Measurements from ENCODE around the gene RBM28.

GRCh38 chr7:128322040-128322643 is 21.6 kb downstream of the RBM28 start:
- TF ChIP-seq CREB1 (IDR thresholded peaks at IDR 0.05; ENCODE audit: low read depth) (no peak), EP300 (IDR thresholded peaks at IDR 0.05; ENCODE audit: borderline replicate concordance) (no peak), NFIC (IDR thresholded peaks at IDR 0.05) (no peak), TEAD4 (IDR thresholded peaks at IDR 0.05) (no peak), EGR1 (IDR thresholded peaks at IDR 0.05) (no peak), RAD21 (IDR thresholded peaks at IDR 0.05; ENCODE audit: low read depth) (peak; percentile 61), FOXM1 (IDR thresholded peaks at IDR 0.05; ENCODE audit: borderline replicate concordance, low read depth) (no peak), YY1 (IDR thresholded peaks at IDR 0.05; ENCODE audit: low read depth) (no peak)
- TF ChIP-seq, protein P1, sequence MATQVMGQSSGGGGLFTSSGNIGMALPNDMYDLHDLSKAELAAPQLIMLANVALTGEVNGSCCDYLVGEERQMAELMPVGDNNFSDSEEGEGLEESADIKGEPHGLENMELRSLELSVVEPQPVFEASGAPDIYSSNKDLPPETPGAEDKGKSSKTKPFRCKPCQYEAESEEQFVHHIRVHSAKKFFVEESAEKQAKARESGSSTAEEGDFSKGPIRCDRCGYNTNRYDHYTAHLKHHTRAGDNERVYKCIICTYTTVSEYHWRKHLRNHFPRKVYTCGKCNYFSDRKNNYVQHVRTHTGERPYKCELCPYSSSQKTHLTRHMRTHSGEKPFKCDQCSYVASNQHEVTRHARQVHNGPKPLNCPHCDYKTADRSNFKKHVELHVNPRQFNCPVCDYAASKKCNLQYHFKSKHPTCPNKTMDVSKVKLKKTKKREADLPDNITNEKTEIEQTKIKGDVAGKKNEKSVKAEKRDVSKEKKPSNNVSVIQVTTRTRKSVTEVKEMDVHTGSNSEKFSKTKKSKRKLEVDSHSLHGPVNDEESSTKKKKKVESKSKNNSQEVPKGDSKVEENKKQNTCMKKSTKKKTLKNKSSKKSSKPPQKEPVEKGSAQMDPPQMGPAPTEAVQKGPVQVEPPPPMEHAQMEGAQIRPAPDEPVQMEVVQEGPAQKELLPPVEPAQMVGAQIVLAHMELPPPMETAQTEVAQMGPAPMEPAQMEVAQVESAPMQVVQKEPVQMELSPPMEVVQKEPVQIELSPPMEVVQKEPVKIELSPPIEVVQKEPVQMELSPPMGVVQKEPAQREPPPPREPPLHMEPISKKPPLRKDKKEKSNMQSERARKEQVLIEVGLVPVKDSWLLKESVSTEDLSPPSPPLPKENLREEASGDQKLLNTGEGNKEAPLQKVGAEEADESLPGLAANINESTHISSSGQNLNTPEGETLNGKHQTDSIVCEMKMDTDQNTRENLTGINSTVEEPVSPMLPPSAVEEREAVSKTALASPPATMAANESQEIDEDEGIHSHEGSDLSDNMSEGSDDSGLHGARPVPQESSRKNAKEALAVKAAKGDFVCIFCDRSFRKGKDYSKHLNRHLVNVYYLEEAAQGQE (IDR thresholded peaks at IDR 0.05; ENCODE audit: low read depth), result no peak
- TF ChIP-seq, protein P2, sequence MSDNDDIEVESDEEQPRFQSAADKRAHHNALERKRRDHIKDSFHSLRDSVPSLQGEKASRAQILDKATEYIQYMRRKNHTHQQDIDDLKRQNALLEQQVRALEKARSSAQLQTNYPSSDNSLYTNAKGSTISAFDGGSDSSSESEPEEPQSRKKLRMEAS (IDR thresholded peaks at IDR 0.05), result no peak
